Measurements from ENCODE around the gene TEKT5.
"Not testable (repeated sequence)": the region's sequence is repeated elsewhere in the genome, so short reads cannot be mapped to it uniquely, and the experiment has no call there.

TEKT5 gene

GRCh38 chr16:10694830-10695229, at the start of gene TEKT5:
Gene TEKT5, minus strand, starts transcription at chr16:10694930. Its CDS starts 57 bp downstream, at chr16:10694873.
- DNase-seq (ENCODE audit: low read depth): no peak

GRCh38 chr16:10743610-10744369, 49.1 kb upstream of the TEKT5 start, which contains the start of gene NUBP1:
Gene NUBP1, plus strand, starts transcription at chr16:10743842. Its CDS starts 22 bp downstream, at chr16:10743864.
- peak; percentile 99 for DNase-seq (ENCODE audit: low read depth)

GRCh38 chr16:10743227-10743609, 48.5 kb upstream of the TEKT5 start:
- no peak for DNase-seq (ENCODE audit: low read depth)

GRCh38 chr16:10741844-10742243, 47.1 kb upstream of the TEKT5 start:
- DNase-seq (ENCODE audit: low read depth): no peak

- DNase-seq (ENCODE audit: low read depth): not testable (repeated sequence)
Observed at GRCh38 chr16:10741249-10741648, 46.5 kb upstream of the TEKT5 start.

- DNase-seq (ENCODE audit: low read depth): no peak
Observed at GRCh38 chr16:10740845-10741208, 46.1 kb upstream of the TEKT5 start.

GRCh38 chr16:10740000-10740844, 45.5 kb upstream of the TEKT5 start:
- no peak for DNase-seq (ENCODE audit: low read depth)

GRCh38 chr16:10738231-10739077, 43.7 kb upstream of the TEKT5 start:
- peak; percentile 33 for DNase-seq (ENCODE audit: low read depth)

GRCh38 chr16:10737068-10737625, 42.4 kb upstream of the TEKT5 start:
- peak; percentile 35 for DNase-seq (ENCODE audit: low read depth)

GRCh38 chr16:10731790-10732189, 37.1 kb upstream of the TEKT5 start:
- no peak for DNase-seq (ENCODE audit: low read depth)

GRCh38 chr16:10729104-10730048, 34.6 kb upstream of the TEKT5 start:
- DNase-seq (ENCODE audit: low read depth): no peak

- no peak for DNase-seq (ENCODE audit: low read depth)
Observed at GRCh38 chr16:10728003-10728887, 33.5 kb upstream of the TEKT5 start.

GRCh38 chr16:10708969-10709368, 14.2 kb upstream of the TEKT5 start:
- DNase-seq (ENCODE audit: low read depth): no peak

- no peak for DNase-seq (ENCODE audit: low read depth)
Observed at GRCh38 chr16:10699756-10700155, 5.0 kb upstream of the TEKT5 start.

- no peak for DNase-seq (ENCODE audit: low read depth)
Observed at GRCh38 chr16:10694306-10694705, 424 bp downstream of the TEKT5 start.

GRCh38 chr16:10693889-10694288, 841 bp downstream of the TEKT5 start:
- no peak for DNase-seq (ENCODE audit: low read depth)

GRCh38 chr16:10692470-10692869, 2.3 kb downstream of the TEKT5 start:
- DNase-seq (ENCODE audit: low read depth): no peak

- no peak for DNase-seq (ENCODE audit: low read depth)
Observed at GRCh38 chr16:10688726-10689125, 6.0 kb downstream of the TEKT5 start.

- no peak for DNase-seq (ENCODE audit: low read depth)
Observed at GRCh38 chr16:10688291-10688690, 6.4 kb downstream of the TEKT5 start.

GRCh38 chr16:10685709-10686108, 9.0 kb downstream of the TEKT5 start:
- DNase-seq (ENCODE audit: low read depth): no peak
